ENCODE results near the gene SELENOF.

The SELENOF gene

DNA sequence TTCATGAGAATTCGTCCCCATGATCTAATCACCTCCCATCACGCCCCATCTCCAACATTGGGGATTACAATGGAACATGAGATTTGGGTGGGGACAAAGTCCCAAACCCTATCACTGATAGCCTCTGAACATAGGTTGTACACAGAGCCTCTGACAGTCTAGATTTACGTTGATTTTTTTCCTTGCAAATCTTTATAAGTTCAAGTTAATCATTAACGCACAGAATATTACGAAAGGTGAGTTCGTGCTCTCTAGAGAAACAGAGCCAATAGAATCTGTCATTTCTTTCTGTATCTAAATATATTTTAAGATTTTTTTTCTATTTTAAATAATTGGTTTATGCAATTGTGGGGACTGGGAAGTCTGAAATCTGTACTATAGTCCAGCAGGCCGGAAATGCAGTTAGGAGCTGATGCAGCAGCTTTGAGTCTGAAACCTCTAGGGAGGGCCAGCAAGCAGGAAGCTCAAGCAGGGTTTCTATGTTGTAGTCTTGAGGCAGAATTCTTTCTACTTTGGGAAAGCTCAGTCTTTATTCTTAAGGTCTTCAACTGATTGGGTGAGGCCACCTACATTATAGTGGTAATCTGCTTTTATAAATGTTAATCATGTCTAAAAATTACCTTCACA lies 61.0 kb downstream of the SELENOF start:
- H3K27me3 ChIP-seq (ENCODE audit: control insufficient read depth, insufficient read depth, low read length): no peaks in the 10 kb centered on the region
- no peak overlapping the region for H3K27ac ChIP-seq (ENCODE audit: low read length)
- no peak overlapping the region for H3K9ac ChIP-seq (ENCODE audit: low read length)
- H3K4me1 ChIP-seq (ENCODE audit: control insufficient read depth, low read depth, low read length): no peaks in the 10 kb centered on the region
- no peaks in the 10 kb centered on the region for H3K36me3 ChIP-seq (ENCODE audit: control insufficient read depth, low read depth, low read length)
- no peak overlapping the region for H3K4me3 ChIP-seq (ENCODE audit: low read length)
- no peaks in the 10 kb centered on the region for H3K9me3 ChIP-seq (ENCODE audit: control insufficient read depth, low read depth, low read length)

DNA sequence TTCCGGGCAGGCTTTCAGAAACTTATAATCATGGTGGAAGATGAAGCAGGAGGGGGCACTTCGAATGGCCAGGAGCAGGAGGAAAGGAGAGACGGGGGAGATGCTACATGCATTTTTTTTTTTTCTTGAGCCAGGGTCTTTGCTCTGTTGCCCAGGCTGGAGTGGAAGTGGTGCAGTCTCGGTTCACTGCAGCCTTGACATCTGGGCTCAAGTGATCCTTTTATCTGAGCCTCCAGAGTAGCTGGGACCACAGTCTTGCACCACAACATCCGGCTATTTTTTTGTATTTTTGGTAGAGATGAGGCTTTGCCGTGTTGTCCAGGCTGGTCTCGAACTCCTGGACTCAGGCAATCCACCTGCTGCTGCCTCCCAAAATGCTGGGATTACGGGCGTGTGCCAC lies 61.6 kb downstream of the SELENOF start:
- Histone ChIP-seq H3K4me3 (ENCODE audit: low read length) (no peak overlapping the region), H3K27me3 (ENCODE audit: control insufficient read depth, insufficient read depth, low read length) (no peaks in the 10 kb centered on the region), H3K4me1 (ENCODE audit: control insufficient read depth, low read depth, low read length) (no peaks in the 10 kb centered on the region), H3K36me3 (ENCODE audit: control insufficient read depth, low read depth, low read length) (no peaks in the 10 kb centered on the region), H3K9ac (ENCODE audit: low read length) (no peak overlapping the region), H3K9me3 (ENCODE audit: control insufficient read depth, low read depth, low read length) (no peaks in the 10 kb centered on the region), H3K27ac (ENCODE audit: low read length) (no peak overlapping the region)

DNA sequence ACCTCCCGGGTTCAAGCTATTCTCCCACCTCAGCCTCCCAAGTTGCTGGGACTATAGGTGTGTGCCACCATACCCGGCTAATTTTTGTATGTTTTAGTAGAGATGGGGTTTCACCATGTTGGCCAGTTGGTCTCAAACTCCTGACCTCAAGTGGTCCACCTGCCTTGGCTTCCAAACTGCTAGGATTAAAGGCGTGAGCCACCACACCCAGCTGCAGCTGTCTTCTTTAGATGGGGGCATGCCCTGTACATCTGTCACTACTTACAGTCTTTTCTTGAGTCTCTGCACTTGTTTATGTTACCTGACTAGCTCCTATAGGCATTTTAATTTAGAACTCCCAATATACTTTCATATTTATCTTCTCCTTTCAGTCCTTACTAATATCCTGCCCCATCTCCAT lies 64.2 kb downstream of the SELENOF start:
- Histone ChIP-seq H3K27me3 (ENCODE audit: control insufficient read depth, insufficient read depth, low read length) (no peaks in the 10 kb centered on the region), H3K9ac (ENCODE audit: low read length) (no peak overlapping the region), H3K27ac (ENCODE audit: low read length) (no peak overlapping the region), H3K36me3 (ENCODE audit: control insufficient read depth, low read depth, low read length) (no peaks in the 10 kb centered on the region), H3K9me3 (ENCODE audit: control insufficient read depth, low read depth, low read length) (no peaks in the 10 kb centered on the region), H3K4me3 (ENCODE audit: low read length) (no peak overlapping the region), H3K4me1 (ENCODE audit: control insufficient read depth, low read depth, low read length) (no peaks in the 10 kb centered on the region)

GRCh38 chr1:86848654-86849053 lies 65.3 kb downstream of the SELENOF start:
- Histone ChIP-seq H3K36me3 (ENCODE audit: control insufficient read depth, low read depth, low read length) (no peaks in the 10 kb centered on the region), H3K9me3 (ENCODE audit: control insufficient read depth, low read depth, low read length) (no peaks in the 10 kb centered on the region), H3K4me3 (ENCODE audit: low read length) (no peak overlapping the region), H3K27me3 (ENCODE audit: control insufficient read depth, insufficient read depth, low read length) (no peaks in the 10 kb centered on the region), H3K4me1 (ENCODE audit: control insufficient read depth, low read depth, low read length) (no peaks in the 10 kb centered on the region), H3K27ac (ENCODE audit: low read length) (no peak overlapping the region), H3K9ac (ENCODE audit: low read length) (no peak overlapping the region)

GRCh38 chr1:86846164-86846647 lies 67.7 kb downstream of the SELENOF start:
- no peak overlapping the region for H3K27ac ChIP-seq (ENCODE audit: low read length)
- no peaks in the 10 kb centered on the region for H3K36me3 ChIP-seq (ENCODE audit: control insufficient read depth, low read depth, low read length)
- H3K9ac ChIP-seq (ENCODE audit: low read length): no peak overlapping the region
- H3K4me3 ChIP-seq (ENCODE audit: low read length): no peak overlapping the region
- no peaks in the 10 kb centered on the region for H3K4me1 ChIP-seq (ENCODE audit: control insufficient read depth, low read depth, low read length)
- no peaks in the 10 kb centered on the region for H3K27me3 ChIP-seq (ENCODE audit: control insufficient read depth, insufficient read depth, low read length)
- H3K9me3 ChIP-seq (ENCODE audit: control insufficient read depth, low read depth, low read length): no peaks in the 10 kb centered on the region

GRCh38 chr1:86845514-86845913 lies 68.4 kb downstream of the SELENOF start:
- Histone ChIP-seq H3K4me1 (ENCODE audit: control insufficient read depth, low read depth, low read length) (no peaks in the 10 kb centered on the region), H3K27ac (ENCODE audit: low read length) (no peak overlapping the region), H3K27me3 (ENCODE audit: control insufficient read depth, insufficient read depth, low read length) (no peaks in the 10 kb centered on the region), H3K9ac (ENCODE audit: low read length) (no peak overlapping the region), H3K36me3 (ENCODE audit: control insufficient read depth, low read depth, low read length) (no peaks in the 10 kb centered on the region), H3K9me3 (ENCODE audit: control insufficient read depth, low read depth, low read length) (no peaks in the 10 kb centered on the region), H3K4me3 (ENCODE audit: low read length) (no peak overlapping the region)

GRCh38 chr1:86841116-86841515 lies 72.8 kb downstream of the SELENOF start:
- H3K27ac ChIP-seq (ENCODE audit: low read length): no peak overlapping the region
- H3K4me1 ChIP-seq (ENCODE audit: control insufficient read depth, low read depth, low read length): no peaks in the 10 kb centered on the region
- H3K9ac ChIP-seq (ENCODE audit: low read length): no peak overlapping the region
- H3K9me3 ChIP-seq (ENCODE audit: control insufficient read depth, low read depth, low read length): no peaks in the 10 kb centered on the region
- no peaks in the 10 kb centered on the region for H3K27me3 ChIP-seq (ENCODE audit: control insufficient read depth, insufficient read depth, low read length)
- no peaks in the 10 kb centered on the region for H3K36me3 ChIP-seq (ENCODE audit: control insufficient read depth, low read depth, low read length)
- no peak overlapping the region for H3K4me3 ChIP-seq (ENCODE audit: low read length)

GRCh38 chr1:86833461-86834215 lies 80.3 kb downstream of the SELENOF start:
- Histone ChIP-seq H3K36me3 (ENCODE audit: control insufficient read depth, low read depth, low read length) (no peaks in the 10 kb centered on the region), H3K4me3 (ENCODE audit: low read length) (no peak overlapping the region), H3K27ac (ENCODE audit: low read length) (no peak overlapping the region), H3K4me1 (ENCODE audit: control insufficient read depth, low read depth, low read length) (no peaks in the 10 kb centered on the region), H3K27me3 (ENCODE audit: control insufficient read depth, insufficient read depth, low read length) (no peaks in the 10 kb centered on the region), H3K9me3 (ENCODE audit: control insufficient read depth, low read depth, low read length) (no peaks in the 10 kb centered on the region), H3K9ac (ENCODE audit: low read length) (no peak overlapping the region)

- no peak overlapping the region for H3K9ac ChIP-seq (ENCODE audit: low read length)
- H3K4me3 ChIP-seq (ENCODE audit: low read length): no peak overlapping the region
- H3K27ac ChIP-seq (ENCODE audit: low read length): no peak overlapping the region
- H3K4me1 ChIP-seq (ENCODE audit: control insufficient read depth, low read depth, low read length): no peaks in the 10 kb centered on the region
- no peaks in the 10 kb centered on the region for H3K27me3 ChIP-seq (ENCODE audit: control insufficient read depth, insufficient read depth, low read length)
- no peaks in the 10 kb centered on the region for H3K9me3 ChIP-seq (ENCODE audit: control insufficient read depth, low read depth, low read length)
- no peaks in the 10 kb centered on the region for H3K36me3 ChIP-seq (ENCODE audit: control insufficient read depth, low read depth, low read length)
Measured at GRCh38 chr1:86832433-86832832, 81.5 kb downstream of the SELENOF start.

DNA sequence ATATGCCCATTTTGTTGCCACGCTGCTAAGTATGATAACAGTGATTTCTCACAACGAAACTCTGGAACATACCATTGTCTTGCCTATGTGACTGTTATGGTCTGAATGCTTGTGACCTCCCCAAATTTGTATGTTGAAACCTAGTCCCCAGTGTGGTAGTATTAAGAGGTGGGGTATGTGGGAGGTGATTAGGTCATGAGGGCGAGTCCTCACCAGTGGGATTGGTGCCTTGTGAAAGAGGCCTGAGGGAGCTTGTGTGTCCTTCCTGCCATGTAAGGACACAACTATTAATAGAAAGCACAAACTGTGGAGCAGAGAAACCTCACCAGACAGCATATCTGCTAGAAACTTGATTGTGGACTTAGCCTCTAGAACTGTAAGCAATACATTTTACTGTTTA lies 84.6 kb downstream of the SELENOF start:
- H3K9ac ChIP-seq (ENCODE audit: low read length): no peak overlapping the region
- H3K4me3 ChIP-seq (ENCODE audit: low read length): no peak overlapping the region
- no peaks in the 10 kb centered on the region for H3K4me1 ChIP-seq (ENCODE audit: control insufficient read depth, low read depth, low read length)
- no peaks in the 10 kb centered on the region for H3K27me3 ChIP-seq (ENCODE audit: control insufficient read depth, insufficient read depth, low read length)
- no peaks in the 10 kb centered on the region for H3K36me3 ChIP-seq (ENCODE audit: control insufficient read depth, low read depth, low read length)
- H3K9me3 ChIP-seq (ENCODE audit: control insufficient read depth, low read depth, low read length): no peaks in the 10 kb centered on the region
- H3K27ac ChIP-seq (ENCODE audit: low read length): no peak overlapping the region

DNA sequence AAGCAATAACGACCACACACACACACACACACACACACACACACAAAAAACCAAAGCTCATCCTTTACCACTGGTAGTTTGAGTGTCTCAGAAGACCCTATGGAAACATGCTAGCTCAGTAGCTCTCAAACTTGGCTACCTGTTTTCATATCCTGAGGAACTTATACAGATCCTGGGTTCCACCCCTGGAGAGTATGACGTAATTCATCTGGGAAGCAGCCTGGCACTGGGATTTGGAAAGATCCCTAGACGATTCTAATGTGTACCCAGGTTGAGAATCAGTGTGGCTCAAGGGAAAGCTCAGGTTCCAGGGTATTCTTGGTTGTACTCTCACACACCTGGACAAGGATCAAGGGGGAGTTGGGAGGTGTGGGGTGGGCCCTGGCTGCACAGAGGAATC lies 85.9 kb downstream of the SELENOF start:
- H3K27me3 ChIP-seq (ENCODE audit: control insufficient read depth, insufficient read depth, low read length): no peaks in the 10 kb centered on the region
- H3K4me1 ChIP-seq (ENCODE audit: control insufficient read depth, low read depth, low read length): peaks cover 3% of the 10 kb centered on the region
- H3K4me3 ChIP-seq (ENCODE audit: low read length): no peak overlapping the region
- H3K9ac ChIP-seq (ENCODE audit: low read length): no peak overlapping the region
- no peaks in the 10 kb centered on the region for H3K36me3 ChIP-seq (ENCODE audit: control insufficient read depth, low read depth, low read length)
- no peak overlapping the region for H3K27ac ChIP-seq (ENCODE audit: low read length)
- no peaks in the 10 kb centered on the region for H3K9me3 ChIP-seq (ENCODE audit: control insufficient read depth, low read depth, low read length)

- Histone ChIP-seq H3K27ac (ENCODE audit: low read length) (no peak overlapping the region), H3K4me1 (ENCODE audit: control insufficient read depth, low read depth, low read length) (peaks cover 3% of the 10 kb centered on the region), H3K9me3 (ENCODE audit: control insufficient read depth, low read depth, low read length) (no peaks in the 10 kb centered on the region)
Measured at GRCh38 chr1:86826856-86827255, 87.1 kb downstream of the SELENOF start.

More at GRCh38 chr1:86826856-86827255, 87.1 kb downstream of the SELENOF start:
- H3K27me3 ChIP-seq (ENCODE audit: control insufficient read depth, insufficient read depth, low read length): no peaks in the 10 kb centered on the region
- no peaks in the 10 kb centered on the region for H3K36me3 ChIP-seq (ENCODE audit: control insufficient read depth, low read depth, low read length)
- no peak overlapping the region for H3K9ac ChIP-seq (ENCODE audit: low read length)
- H3K4me3 ChIP-seq (ENCODE audit: low read length): no peak overlapping the region
